MM.1S (cell line): ENCODE results near the gene SULT1C2.

Experiments
- CTCF ChIP-seq: fragments of 300-600 bp; sonication (generic); IDR thresholded peaks from 2 replicates; pipeline ENCODE4 v1.5.1; 2016; ENCODE audit warnings: antibody characterized with exemption, low read length, mixed read lengths
- EZH2 ChIP-seq: fragments of 300-600 bp; sonication (generic); optimal IDR thresholded peaks from 2 replicates; pipeline ENCODE3; 2017; ENCODE audit warnings: low read depth, mild to moderate bottlenecking, antibody characterized with exemption, low read length, mixed read lengths

GRCh38 chr2:108329771-108330170, 41.1 kb downstream of the SULT1C2 start:
- TF ChIP-seq CTCF (no peak), EZH2 (no peak)
